Measurements from ENCODE around the gene TMEM203.

- TF ChIP-seq POLR2A (IDR thresholded peaks at IDR 0.05): peak in 1 of 2 donors; percentile 22
- TF ChIP-seq CTCF (IDR thresholded peaks at IDR 0.05): peak; percentile 89 to 98 (median 93)
Measured at GRCh38 chr9:137227054-137227852, 21.8 kb upstream of the TMEM203 start, which contains the start of gene RNF224.

Data from thyroid gland (tissue), 4 donors.